SH-SY5Y (cell line): Measurements from ENCODE around the gene RAN.

ENCODE experiments used
- GATA2 ChIP-seq: IDR thresholded peaks from 2 replicates; pipeline ENCODE4 v1.6.1; 2011; ENCODE audit warnings: mild to moderate bottlenecking, low read depth, low read length
- GATA3 ChIP-seq: IDR thresholded peaks from 2 replicates; pipeline ENCODE4 v1.6.1; 2011; ENCODE audit warnings: low read depth, mild to moderate bottlenecking, low read length, moderate library complexity

DNA sequence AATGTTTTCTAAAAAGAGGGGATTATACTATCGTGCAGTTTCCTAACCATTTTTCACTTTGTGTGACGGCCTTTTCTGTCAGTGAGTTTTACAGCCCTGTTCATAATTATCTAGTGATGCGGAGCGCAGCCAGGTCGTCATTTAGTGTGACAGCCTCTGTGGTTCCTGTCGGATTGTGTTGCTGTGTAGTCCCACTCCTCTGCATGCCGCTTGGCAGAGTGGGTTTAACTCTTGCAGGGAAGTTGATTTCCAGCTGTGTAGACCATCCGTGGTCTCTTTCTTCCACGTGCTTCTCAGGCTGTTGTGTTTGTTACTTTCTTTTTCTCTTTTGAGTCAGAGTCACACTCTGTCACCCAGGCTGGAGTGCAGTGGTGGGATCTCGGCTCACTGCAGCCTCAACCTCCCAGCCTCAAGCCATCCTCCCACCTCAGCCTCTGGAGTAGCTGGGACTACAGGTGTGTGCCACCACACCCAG, 8.6 kb downstream of the RAN start:
- TF ChIP-seq GATA2 (no peak), GATA3 (no peak)
